ENCODE data around the gene MAGOH. TPM values are rescaled to one million over a fixed set of nuclear protein-coding genes. Genes with fewer than 3 reads are reported as not detected.

Gene MAGOH
- total RNA-seq, 4 donors from 2014 or later: 11.6 to 18.6 (median 16.8) TPM

DNA sequence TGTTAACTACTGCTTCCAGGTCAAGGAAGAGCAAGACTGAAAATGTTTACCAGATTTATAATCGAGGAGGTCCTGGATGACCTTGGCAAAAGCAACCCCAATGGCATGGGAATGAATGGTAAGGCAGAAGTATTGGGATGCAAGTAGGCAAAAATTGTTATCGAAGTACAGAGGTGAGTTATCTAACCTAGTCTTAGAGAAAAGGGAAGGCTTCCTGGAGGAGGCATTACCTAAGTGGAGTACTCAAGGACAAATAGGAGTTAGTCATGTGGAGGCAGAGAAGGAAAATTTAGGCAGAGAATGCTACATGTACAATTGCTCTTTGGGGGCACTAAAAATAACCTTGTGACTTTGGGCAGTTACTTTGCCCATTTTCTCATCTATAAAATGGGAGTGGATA is 3.5 kb upstream of the MAGOH start:
- TF ChIP-seq CTCF (IDR thresholded peaks at IDR 0.05): no peak
- no peak for TF ChIP-seq EP300 (IDR thresholded peaks at IDR 0.05)
- no peak for TF ChIP-seq POLR2A (IDR thresholded peaks at IDR 0.05)
- H3K4me1 ChIP-seq: peaks cover 0 to 17% (median 15%) of the 10 kb centered on the region in 4 donors
- no peak overlapping the region for H3K4me3 ChIP-seq
- no peaks in the 10 kb centered on the region for H3K27me3 ChIP-seq
- 89 to 96% methylated on average over 2 of the region's 2 CpGs for WGBS, 2 donors
- no peak overlapping the region for H3K27ac ChIP-seq
- no peaks in the 10 kb centered on the region for H3K9me3 ChIP-seq
- DNase-seq (ENCODE audit: low spot score in 2 of 2): no peak
- no peaks in the 10 kb centered on the region for H3K36me3 ChIP-seq

- no peak for TF ChIP-seq POLR2A (IDR thresholded peaks at IDR 0.05)
- no peak for TF ChIP-seq CTCF (IDR thresholded peaks at IDR 0.05)
- no peak for TF ChIP-seq EP300 (IDR thresholded peaks at IDR 0.05)
- Histone ChIP-seq H3K27ac (peak overlapping the region; percentile 36 to 84 (median 82)), H3K27me3 (no peaks in the 10 kb centered on the region), H3K4me1 (peaks cover 0 to 34% (median 25%) of the 10 kb centered on the region in 4 donors), H3K36me3 (peaks cover 0 to 35% (median 18%) of the 10 kb centered on the region in 3 donors), H3K9me3 (no peaks in the 10 kb centered on the region), H3K4me3 (peak overlapping the region; percentile 82 to 99 (median 90))
- DNase-seq (ENCODE audit: low spot score in 2 of 2): no peak
- 38 to 41% methylated on average over 8 of the region's 8 CpGs for WGBS, 2 donors
Observed at GRCh38 chr1:53237638-53238037, 680 bp downstream of the MAGOH start.

DNA sequence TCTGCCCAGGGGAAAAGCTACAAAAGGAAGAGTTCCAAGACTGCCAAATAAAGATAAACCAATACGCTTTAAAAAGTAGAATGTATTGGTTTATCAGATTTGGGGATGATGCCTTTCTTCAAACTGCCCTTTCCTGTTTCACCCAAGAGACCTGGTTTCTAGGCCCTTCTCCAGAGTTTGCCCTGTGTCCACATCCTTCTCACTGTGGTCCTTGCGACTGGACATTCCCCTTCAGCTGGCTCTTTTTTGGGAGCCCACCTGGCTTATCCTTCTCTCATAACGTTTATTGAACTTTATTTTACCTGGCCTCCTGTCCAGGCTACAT is 17.4 kb downstream of the MAGOH start:
- H3K27me3 ChIP-seq: no peaks in the 10 kb centered on the region
- peak overlapping the region; percentile 65 to 95 (median 85) for H3K4me3 ChIP-seq
- peak overlapping the region; percentile 93 to 99 (median 96) for H3K27ac ChIP-seq
- no peak for DNase-seq (ENCODE audit: low spot score in 2 of 2)
- H3K36me3 ChIP-seq: peaks cover 0 to 33% (median 0%) of the 10 kb centered on the region in 3 donors
- H3K4me1 ChIP-seq: peaks cover 0 to 26% (median 6%) of the 10 kb centered on the region in 4 donors
- WGBS, 2 donors: 39 to 43% methylated on average over 3 of the region's 3 CpGs
- H3K9me3 ChIP-seq: no peaks in the 10 kb centered on the region
- no peak for TF ChIP-seq EP300 (IDR thresholded peaks at IDR 0.05)

- TF ChIP-seq EP300 (IDR thresholded peaks at IDR 0.05) (peak; percentile 72 to 99), POLR2A (IDR thresholded peaks at IDR 0.05) (peak; percentile 82 to 94), CTCF (IDR thresholded peaks at IDR 0.05) (peak in 1 of 5 experiments; percentile 40)
- H3K4me3 ChIP-seq: peak within 1 kb of the TSS; percentile 65 to 95 (median 85)
- no peaks in the 10 kb centered on the region for H3K9me3 ChIP-seq
- peak; percentile 85 to 91 for DNase-seq (ENCODE audit: low spot score in 2 of 2)
- H3K27ac ChIP-seq: peak within 1 kb of the TSS; percentile 93 to 99 (median 96)
- H3K36me3 ChIP-seq: peaks cover 0 to 34% (median 0%) of the 10 kb centered on the region in 3 donors
- H3K4me1 ChIP-seq: peaks cover 0 to 26% (median 6%) of the 10 kb centered on the region in 4 donors
- 0 to 1% methylated on average over 40 to 50 of the region's 61 CpGs for WGBS, 2 donors
- H3K27me3 ChIP-seq: no peaks in the 10 kb centered on the region
Observed at GRCh38 chr1:53220171-53220961, 18.0 kb downstream of the MAGOH start, which contains the start of gene CZIB. Gene CZIB, minus strand, starts transcription at chr1:53220634. Its CDS starts 59 bp downstream, at chr1:53220575.

GRCh38 chr1:53219711-53220110 is 18.6 kb downstream of the MAGOH start:
- no peak for TF ChIP-seq EP300 (IDR thresholded peaks at IDR 0.05)
- TF ChIP-seq CTCF (IDR thresholded peaks at IDR 0.05): no peak
- no peak for TF ChIP-seq POLR2A (IDR thresholded peaks at IDR 0.05)
- Histone ChIP-seq H3K27ac (peak overlapping the region; percentile 93 to 99 (median 96)), H3K36me3 (peaks cover 0 to 40% (median 0%) of the 10 kb centered on the region in 3 donors), H3K4me1 (peaks cover 0 to 26% (median 6%) of the 10 kb centered on the region in 4 donors), H3K4me3 (peak overlapping the region; percentile 65 to 95 (median 85)), H3K27me3 (no peaks in the 10 kb centered on the region), H3K9me3 (no peaks in the 10 kb centered on the region)
- WGBS, 2 donors: 18 to 19% methylated on average over 8 of the region's 8 CpGs
- DNase-seq (ENCODE audit: low spot score in 2 of 2): no peak
